HG03135 (cell line): ENCODE data around the gene ABLIM1.

ENCODE experiments used
- ATAC-seq: cut with Tn5 transposase; IDR thresholded peaks from one replicate; pipeline ENCODE4 v1.9.1; 2021; ENCODE audit warnings: mild to moderate bottlenecking, moderate library complexity; ENCODE audit not compliant: unreplicated experiment

The ABLIM1 gene

DNA sequence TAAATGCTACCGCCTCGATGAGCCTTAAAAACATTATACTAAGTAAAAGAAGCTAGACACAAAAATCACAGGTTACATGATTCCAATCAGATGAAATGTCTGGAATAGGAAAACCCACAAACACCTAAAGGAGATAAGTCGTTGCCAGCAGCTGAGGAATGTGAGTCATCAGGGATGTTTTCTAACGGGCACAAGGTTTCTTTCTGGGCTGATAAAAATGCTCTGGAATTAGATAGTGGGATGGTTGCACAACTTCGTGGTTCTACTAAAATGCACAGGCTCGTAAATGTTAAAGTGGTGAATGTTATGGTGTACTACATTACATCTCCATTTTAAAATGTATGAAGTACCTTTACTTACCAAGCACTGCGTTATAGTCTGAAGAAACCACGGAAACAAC, 9.7 kb downstream of the ABLIM1 start:
- ATAC-seq: no peak

DNA sequence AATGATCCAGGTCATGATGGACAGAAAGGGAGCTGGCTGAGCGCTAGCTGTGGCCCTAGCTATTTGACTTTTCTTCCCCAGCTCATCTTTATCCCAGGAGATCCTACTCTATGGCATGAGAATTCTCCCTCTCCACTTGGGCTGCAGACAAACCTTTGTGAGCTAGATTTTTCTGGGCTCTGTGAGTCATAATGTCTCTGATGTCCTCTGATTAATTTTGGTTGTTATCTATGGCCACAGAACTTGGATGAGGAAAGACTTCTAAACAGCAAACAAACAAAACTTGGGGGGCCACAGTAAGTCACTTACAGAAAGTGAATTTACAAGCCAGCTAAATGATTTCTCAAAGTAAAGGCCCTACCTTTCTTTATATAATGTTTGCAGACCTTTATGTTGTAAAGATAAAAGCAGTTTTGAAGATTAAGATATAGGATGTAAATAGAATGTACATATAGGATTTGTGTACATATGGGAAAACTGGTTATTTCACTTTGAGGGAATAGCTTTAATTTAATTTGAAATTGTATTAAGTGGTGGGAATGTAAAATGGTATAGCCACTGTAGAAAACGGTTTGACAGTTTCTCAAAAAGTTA, 10.4 kb downstream of the ABLIM1 start:
- no peak for ATAC-seq

DNA sequence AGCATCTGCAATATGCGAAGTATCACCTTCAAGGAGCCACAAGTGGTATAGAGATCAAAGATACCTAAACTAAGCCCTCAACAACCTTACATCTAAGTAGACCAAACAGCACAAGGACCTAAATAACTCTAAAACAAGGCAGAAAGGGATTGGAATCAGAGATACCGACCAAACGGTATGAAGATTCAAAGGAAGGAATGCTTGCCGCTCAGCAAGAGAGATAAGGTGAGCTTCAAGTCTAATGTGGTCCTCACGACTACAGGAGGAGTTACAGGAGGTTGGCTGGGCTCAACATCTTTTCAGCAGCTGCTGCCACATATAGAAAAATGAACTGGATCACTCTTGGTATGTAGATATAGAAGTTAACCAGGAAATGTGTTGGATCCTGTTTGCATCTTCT, 11.6 kb downstream of the ABLIM1 start:
- ATAC-seq: no peak

DNA sequence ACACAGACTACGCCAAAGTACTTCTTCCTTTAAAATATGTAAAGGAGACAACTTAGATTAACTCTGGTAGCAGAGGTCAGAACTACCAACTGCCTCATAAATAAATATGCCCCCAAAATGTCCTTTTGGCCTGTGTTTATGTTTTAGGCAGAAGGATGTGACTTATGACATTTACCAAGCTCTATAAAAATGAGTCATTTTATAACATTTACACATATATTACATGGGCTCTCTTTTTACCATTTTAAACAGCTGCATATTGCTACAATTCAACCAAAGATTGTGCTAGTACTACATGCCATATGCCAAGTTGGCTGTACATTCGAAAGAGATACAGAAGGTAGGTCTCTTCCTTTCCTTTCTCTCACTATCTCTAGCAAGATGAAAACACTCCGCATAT, 12.4 kb downstream of the ABLIM1 start:
- no peak for ATAC-seq

DNA sequence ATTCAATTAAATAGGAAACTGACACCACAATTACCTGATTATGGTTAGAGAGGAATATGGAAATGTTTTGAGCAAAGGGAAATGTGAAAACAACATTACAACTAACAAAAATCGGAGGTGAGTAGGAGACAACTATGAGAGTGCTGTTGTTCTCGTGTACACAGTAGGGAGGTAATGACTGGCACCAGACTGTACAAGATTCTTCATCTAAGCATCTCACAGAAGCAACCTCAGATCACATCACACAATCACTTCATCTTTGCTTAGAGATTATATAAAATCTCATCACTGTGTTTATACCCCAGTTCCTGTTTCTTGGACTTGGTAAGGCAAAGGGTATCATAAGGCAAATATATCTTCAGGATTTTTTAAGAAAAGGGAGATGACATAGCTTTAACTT, 14.9 kb downstream of the ABLIM1 start:
- no peak for ATAC-seq

DNA sequence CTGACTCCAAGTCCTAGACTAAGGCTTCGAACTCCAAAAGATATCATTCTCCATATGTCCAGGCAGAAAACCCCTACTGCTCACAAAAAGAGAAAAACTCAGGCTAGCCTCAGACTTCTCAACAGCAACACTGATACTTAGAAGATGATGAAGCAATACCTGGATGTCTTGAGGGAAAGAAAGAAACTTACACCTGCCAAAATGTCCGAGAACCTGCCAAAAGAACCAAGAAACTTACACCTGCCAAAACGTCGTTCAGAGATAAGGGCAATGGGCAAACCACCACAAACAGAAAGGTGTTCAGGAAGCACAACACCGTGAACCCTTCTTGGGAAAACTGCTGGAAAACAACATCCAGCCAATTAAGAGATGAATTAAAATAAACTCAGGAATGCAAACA, 15.3 kb downstream of the ABLIM1 start:
- no peak for ATAC-seq

DNA sequence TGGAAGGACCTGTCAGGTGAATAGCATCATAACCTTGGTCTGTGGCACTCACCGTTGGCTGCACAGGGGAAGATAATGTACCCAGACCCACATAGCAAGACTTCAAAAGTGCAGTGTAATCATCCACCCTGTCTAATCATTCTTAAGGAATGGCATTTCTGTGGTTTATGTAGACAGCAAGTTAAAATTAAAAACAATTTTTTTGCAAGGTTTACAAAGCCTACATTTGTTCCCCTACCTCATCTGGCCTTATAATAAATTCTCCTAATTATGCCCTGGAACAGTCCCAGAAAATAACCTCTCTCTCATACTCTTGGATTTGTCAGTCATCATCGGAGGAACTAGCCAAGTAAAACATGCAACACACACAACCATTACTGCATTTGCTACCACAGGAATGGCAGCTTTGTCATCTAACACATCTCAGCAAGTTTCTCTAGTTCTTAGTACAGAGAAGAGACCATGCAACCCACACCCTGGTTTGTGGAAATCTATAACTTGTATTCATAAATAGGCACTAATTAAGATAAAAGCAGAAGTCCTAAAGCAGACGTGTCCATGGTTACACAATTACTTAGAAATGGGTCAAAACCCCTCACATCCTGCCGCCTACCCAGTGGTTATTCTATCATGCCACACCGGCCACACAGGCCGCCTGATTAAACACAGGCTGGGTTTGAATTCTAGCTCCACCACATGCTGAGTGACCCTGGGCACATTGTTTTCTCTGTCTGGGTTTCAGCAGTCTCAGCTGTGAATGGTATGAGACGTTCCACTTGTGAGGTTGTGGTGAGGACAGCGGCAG, 19.1 kb downstream of the ABLIM1 start:
- peak; percentile 61 for ATAC-seq

DNA sequence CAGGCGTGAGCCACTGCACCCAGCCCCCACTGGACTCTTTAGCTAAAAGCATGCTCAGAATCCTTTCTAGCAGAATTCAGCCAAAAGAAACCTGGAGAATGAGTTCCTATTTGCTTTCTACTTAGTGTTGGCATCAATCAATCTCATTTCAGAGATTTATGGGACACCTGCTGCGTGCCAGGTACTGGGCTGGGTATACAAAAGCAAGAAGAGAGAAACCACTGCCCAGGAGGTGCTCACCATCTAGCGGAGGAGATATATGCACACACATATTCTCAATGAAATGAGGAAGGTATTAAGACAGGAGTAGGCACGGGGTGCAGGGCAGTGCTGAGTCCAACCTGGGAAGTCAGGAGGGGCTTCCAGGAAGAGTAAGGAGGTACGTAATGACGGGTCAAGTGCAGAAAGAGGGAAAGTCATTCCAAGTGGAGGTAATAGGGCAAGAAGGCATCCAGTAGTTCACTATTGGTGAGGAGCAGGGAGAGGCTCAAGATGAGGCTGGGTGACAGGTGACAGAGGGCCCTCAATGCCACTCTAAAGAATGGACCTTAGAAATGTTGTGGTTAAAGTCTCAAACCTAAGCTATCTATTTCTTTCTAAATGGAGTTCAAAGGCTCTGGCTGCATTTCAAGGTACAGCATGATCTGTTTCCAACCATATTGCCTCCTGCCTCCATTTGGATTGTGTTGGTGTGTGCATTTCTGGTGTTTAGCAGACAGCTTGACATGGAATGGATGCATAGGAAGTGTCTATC, 22.1 kb downstream of the ABLIM1 start:
- ATAC-seq: no peak

DNA sequence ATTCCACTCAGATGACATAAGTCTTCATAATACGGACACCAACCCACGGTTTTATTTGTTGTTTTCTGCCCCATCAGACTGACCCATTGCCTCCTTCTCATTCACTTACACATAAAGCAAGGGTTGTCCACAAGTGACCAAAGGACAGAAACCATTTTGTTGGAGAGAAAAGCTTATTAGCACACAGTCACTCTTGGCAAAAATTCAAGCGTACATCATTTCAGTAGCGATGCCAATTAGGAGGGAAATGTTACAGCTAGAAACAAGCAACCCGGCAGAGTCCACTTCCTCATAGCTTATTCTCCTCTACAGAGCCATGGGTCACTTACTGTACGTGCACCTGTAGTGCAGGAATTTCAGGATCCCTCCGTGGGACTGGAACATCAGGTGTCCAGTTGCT, 23.0 kb downstream of the ABLIM1 start:
- no peak for ATAC-seq

DNA sequence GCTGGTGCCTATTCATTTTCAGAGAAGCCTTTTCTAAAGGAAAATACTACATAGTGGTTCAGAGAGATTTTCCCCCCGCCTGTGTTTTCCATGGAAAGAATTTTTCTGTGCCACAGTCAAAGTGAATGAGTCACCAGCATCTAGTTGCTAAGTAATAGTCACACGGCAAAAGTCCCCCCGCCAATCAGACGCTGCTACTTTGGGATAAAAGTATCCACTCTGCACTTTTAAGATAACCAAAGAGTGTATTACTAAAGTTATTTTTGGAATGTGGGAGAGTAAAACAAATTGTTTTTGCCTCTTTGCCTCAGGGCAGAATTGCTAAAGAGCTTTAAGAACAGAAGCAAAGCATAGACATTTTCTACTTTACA, 23.5 kb downstream of the ABLIM1 start:
- no peak for ATAC-seq

DNA sequence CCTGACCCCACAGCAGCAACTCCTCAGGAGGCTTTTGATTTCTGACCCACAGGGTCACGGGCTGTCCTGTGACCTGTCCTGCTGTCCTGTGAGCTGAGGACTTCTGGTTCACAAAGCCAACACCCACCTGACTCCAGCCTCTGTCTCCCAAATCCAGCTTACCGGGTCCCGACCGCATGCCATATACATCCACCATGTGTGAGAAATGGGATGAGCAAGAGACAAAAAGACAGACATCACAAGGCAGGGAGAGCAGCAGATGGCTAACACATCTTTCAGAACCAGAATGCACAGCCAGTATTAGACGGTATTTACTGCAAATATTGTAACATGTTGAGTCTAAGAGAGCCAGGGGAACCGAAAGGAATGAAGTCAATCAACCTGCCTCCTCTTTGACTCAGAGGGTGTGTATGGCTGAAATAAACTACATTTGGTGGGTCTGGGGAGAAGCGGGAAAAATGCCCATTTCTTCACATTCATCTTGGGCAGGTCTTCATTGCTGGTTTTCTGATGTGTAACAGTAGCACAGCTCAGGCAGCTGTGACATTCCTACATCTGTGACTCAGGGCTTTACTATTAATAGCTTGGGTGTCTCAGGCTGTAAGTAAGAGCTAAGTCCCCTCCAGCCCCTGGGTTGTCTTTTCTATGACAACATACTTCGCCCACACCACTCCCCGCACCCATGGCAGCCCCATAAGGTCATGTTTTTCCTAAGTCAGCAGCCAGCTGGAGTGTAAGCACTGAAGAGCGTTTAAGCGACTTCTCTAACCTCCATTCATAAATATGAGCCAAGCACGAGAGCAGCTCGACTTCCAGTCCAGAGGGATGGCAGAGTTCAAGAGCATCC, 25.0 kb downstream of the ABLIM1 start:
- ATAC-seq: no peak

DNA sequence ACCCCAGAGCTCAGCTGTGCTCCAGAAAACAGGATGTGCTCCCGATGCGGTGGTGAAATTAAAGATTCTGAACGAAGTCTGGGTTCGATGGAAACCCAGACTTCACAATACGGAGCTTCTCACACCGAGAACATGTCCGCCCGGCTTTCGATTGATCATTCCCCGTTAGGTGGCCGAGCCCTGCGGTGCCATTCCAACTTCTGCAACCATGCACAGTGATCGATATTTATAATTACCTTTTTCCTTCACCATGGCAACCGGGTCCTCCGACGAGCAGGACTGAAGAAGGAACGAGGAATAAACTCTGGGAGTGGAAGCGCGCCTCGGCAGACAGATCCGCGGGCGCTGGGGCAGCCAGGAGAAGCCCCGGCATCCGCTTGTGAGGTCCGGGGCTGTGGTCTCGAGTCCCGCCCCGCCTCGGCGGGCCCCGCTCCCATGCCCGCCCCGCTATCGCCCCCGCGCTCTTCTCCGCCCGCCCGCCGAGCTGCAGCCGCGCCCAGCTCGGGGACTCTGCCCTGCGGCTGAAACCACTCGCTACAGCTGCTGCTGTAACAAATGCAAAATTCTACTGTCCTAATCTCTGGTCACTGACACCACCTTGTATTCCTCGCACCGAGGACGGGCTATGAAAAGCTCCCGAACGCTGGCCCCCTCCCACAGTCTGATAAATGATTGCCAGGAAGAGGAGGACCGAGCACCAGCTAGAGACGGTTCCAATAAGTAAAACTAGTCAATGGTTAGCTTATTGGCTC, 26.2 kb downstream of the ABLIM1 start:
- peak; percentile 61 for ATAC-seq

DNA sequence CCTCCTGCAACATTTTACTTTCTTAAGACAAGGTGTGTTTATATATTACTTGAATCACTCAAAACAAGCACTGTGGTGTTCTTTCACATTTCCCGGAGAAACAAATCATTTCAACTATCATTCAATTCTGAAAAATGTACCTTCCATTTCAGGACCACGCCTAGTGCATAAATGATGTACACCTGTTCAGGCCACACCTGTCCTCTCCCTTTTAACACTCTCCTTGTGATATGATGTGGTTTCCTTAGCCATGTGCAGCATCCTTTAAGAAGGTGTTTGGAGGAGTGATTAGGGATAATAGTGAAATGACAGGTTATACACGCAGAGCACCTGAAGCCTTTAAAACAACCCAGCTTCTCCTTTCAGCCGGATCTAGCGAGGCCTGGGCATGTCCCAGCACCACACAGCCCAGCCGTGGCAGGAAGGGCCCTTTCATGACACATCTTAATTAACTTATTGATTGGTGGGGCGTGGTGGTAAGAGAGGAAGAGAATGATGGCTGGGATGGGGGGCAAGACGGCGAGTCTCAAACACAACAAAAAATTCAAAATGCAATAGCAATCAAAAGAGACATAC, 26.9 kb downstream of the ABLIM1 start:
- no peak for ATAC-seq

DNA sequence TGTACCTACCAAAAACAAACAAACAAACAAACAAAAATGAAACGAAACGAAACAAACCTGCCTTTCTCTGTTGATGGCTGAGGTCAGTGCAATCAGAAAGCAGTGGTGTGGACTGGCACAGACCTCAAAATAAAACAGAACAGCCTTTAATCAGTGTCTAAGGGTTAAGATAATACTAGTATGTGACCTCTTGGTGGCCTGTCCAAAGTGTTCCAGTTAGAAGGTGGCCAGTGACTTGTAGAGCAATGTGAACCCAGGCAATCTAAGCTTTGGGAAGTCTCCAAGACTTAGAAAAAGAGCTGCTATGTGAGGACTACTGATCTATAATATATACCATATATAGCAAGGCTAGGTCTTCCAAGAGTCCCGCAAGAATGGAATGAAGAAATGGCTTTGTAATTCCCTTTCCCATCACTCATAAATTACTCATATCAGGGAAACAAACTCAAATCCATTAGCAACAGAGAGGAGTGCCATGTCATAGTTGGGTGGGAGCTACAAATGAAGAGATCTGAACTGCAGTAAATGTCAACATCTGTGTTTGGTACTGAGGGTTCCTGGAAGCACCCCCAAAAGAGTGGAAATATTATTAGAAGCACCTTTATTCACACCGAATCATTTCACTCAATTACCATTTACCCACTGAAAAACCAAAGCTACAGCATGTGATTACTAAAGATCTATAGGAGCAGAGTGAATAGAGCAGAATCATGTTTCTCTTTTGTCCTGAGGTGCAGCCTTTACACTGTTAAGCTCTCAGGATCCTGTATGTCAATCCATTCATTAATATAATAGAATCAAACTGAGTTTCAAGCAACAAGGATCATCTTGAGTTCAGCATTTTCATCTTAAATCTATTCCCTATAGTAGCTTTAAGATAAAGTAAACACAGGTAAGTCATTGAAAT, 28.0 kb downstream of the ABLIM1 start:
- ATAC-seq: no peak

DNA sequence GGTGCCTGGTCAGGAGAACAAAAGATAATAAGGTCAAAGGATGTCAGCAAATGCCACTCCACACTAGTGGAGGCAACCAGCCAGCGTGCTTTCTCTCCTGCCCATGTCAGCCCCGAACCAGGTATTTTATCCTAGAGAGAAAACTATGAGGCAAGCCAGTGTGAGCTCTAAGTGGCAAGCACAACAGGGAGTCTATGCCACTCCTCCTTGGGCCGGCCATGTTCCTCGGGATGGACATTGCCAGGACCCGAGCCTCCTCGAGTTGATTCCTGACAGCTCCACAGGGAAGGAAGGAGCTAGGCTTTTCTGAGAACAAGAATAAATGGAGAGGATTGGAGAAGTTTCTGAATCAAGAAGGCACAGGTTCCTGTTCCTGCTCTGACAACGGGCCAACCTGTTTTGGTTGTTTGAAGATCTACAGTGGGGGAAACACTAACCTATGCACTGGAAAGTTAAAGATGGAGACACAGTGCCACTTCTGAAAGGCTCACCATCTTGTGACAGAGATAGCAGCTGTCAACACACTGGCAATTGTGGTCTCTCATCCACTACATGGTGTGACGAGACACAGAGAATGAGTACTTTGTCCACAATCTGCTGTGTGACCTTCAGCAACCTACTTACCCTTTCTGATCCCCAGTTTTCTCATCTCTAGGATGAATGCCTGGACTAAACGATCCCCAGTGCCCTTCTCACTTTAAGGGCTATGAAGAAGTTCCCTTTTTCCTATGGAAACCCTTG, 28.8 kb downstream of the ABLIM1 start:
- ATAC-seq: no peak

DNA sequence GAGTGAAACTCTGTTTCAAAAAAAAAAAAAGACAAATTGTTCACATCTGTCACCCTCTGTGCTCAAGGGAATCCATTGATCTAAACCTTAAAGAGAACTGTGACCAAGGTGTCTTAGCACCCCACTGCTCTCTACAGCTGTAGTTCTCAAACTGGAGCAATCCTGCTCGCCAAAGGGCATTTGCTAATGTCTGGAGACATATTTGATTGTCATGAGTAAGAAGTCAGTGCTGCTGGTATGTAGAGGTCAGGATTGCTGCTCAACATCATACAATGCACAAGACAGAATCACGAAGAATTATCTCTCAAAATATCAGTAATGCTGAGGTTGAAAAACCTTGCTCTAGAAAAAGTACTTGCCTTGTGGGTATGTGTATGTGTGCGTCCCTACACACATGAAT, 30.0 kb downstream of the ABLIM1 start:
- ATAC-seq: no peak

DNA sequence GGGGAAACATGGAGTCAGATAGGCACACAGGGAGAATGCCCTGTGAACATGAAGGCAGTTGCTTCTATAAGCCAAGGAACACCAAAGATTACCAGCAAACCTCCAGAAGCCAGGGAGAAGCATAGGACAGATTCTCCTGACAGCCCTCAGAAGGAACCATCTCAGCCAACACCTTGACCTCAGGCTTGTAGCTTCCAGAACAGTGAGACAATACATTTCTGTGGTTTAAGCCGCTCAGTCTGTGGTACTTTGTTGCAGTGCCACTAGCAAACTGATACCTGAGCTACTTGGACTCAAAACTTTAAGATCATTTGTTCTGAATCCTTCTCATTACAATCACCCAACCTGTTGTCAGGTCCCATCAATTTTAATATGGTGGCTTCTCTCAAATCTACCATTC, 31.2 kb downstream of the ABLIM1 start:
- ATAC-seq: no peak

DNA sequence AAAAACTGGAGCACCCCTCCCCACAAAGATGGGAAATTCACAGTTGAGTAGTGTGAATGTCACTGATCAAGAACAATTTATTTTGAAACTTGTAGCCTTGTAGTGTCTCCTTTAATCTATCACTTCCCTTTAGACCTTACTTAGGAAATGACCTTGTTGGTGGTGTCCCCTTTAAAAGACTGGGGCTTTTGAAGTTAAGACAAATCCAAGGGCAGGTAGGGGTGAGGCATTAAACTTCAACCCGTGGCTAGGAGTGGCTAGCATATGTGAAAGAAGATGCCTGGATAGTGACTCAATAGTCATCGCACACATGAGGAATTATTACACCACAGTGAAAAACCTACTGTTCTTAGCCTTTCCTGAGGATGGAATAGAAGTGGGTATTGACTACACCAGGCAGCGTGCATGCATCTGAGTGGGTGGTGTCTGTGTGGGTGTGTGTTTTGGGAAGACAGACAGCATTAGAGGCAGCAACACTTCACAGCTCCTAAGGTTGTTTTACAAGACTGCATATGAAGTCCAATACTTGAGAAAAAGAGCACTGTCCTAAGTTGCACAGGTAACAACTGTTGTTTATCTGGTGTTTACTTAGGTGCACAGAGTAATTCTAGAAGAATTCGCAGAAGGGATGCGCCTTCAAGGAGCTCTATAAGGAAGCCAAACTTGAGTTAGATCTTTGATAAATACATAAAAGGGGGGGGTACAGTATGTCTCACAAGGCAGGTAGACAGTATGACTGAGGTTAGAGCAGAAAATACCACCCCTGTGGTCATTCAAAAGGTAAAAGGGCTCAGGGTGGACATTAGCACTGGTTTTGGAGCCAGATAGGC, 32.9 kb downstream of the ABLIM1 start:
- ATAC-seq: no peak
